HG03135 (cell line): ENCODE measurements around the gene SLC24A3.
"Not testable (repeated sequence)": the region's sequence is repeated elsewhere in the genome, so short reads cannot be mapped to it uniquely, and the experiment has no call there.

Experiments
- ATAC-seq: cut with Tn5 transposase; IDR thresholded peaks from one replicate; pipeline ENCODE4 v1.9.1; 2021; ENCODE audit warnings: mild to moderate bottlenecking, moderate library complexity; ENCODE audit not compliant: unreplicated experiment

Gene SLC24A3

GRCh38 chr20:19616081-19616480 is 403.6 kb downstream of the SLC24A3 start:
- ATAC-seq = no peak

GRCh38 chr20:19616620-19617019 is 404.2 kb downstream of the SLC24A3 start:
- no peak for ATAC-seq

- no peak for ATAC-seq
Measured at GRCh38 chr20:19617256-19617655, 404.8 kb downstream of the SLC24A3 start.

GRCh38 chr20:19618711-19619110 is 406.3 kb downstream of the SLC24A3 start:
- ATAC-seq = no peak

- no peak for ATAC-seq
Measured at GRCh38 chr20:19619904-19620430, 407.5 kb downstream of the SLC24A3 start.

GRCh38 chr20:19620446-19620845 is 408.0 kb downstream of the SLC24A3 start:
- no peak for ATAC-seq

GRCh38 chr20:19621072-19621471 is 408.6 kb downstream of the SLC24A3 start:
- ATAC-seq = no peak

GRCh38 chr20:19624221-19624965 is 412.0 kb downstream of the SLC24A3 start:
- ATAC-seq = no peak

- ATAC-seq = no peak
Measured at GRCh38 chr20:19625426-19625825, 413.0 kb downstream of the SLC24A3 start.

GRCh38 chr20:19626896-19627295 is 414.5 kb downstream of the SLC24A3 start:
- ATAC-seq = no peak

- ATAC-seq = no peak
Measured at GRCh38 chr20:19628570-19629134, 416.2 kb downstream of the SLC24A3 start.

- ATAC-seq = no peak
Measured at GRCh38 chr20:19631410-19631809, 419.0 kb downstream of the SLC24A3 start.

GRCh38 chr20:19633985-19634384 is 421.5 kb downstream of the SLC24A3 start:
- no peak for ATAC-seq

GRCh38 chr20:19639471-19640045 is 427.1 kb downstream of the SLC24A3 start:
- not testable (repeated sequence) for ATAC-seq

- ATAC-seq = no peak
Measured at GRCh38 chr20:19642860-19643259, 430.4 kb downstream of the SLC24A3 start.

GRCh38 chr20:19644085-19644484 is 431.6 kb downstream of the SLC24A3 start:
- no peak for ATAC-seq

- no peak for ATAC-seq
Measured at GRCh38 chr20:19646963-19647362, 434.5 kb downstream of the SLC24A3 start.

GRCh38 chr20:19648024-19648423 is 435.6 kb downstream of the SLC24A3 start:
- no peak for ATAC-seq

- ATAC-seq = no peak
Measured at GRCh38 chr20:19649041-19649440, 436.6 kb downstream of the SLC24A3 start.

GRCh38 chr20:19652591-19653026 is 440.2 kb downstream of the SLC24A3 start:
- ATAC-seq = no peak

GRCh38 chr20:19653327-19653726 is 440.9 kb downstream of the SLC24A3 start:
- no peak for ATAC-seq

- no peak for ATAC-seq
Measured at GRCh38 chr20:19654921-19655320, 442.5 kb downstream of the SLC24A3 start.
